HG03342 (cell line): Measurements from ENCODE around the gene ANO2.

Experiments
- ATAC-seq: cut with Tn5 transposase; IDR thresholded peaks from one replicate; pipeline ENCODE4 v1.9.1; 2021; ENCODE audit warnings: mild to moderate bottlenecking, moderate library complexity; ENCODE audit not compliant: unreplicated experiment

The ANO2 gene

GRCh38 chr12:5588591-5588990, 356.5 kb downstream of the ANO2 start:
- no peak for ATAC-seq

- ATAC-seq, result no peak
Observed at GRCh38 chr12:5588176-5588575, 356.9 kb downstream of the ANO2 start.

- no peak for ATAC-seq
Observed at GRCh38 chr12:5587711-5588121, 357.3 kb downstream of the ANO2 start.

GRCh38 chr12:5586201-5586600, 358.9 kb downstream of the ANO2 start:
- ATAC-seq, result no peak

GRCh38 chr12:5585178-5585577, 359.9 kb downstream of the ANO2 start:
- no peak for ATAC-seq

- no peak for ATAC-seq
Observed at GRCh38 chr12:5584412-5585175, 360.5 kb downstream of the ANO2 start.

GRCh38 chr12:5582541-5582940, 362.5 kb downstream of the ANO2 start:
- no peak for ATAC-seq

- ATAC-seq, result no peak
Observed at GRCh38 chr12:5582018-5582417, 363.0 kb downstream of the ANO2 start.

GRCh38 chr12:5581616-5582015, 363.4 kb downstream of the ANO2 start:
- no peak for ATAC-seq

- ATAC-seq, result no peak
Observed at GRCh38 chr12:5581019-5581418, 364.0 kb downstream of the ANO2 start.

- ATAC-seq, result no peak
Observed at GRCh38 chr12:5578775-5579174, 366.3 kb downstream of the ANO2 start.

GRCh38 chr12:5577741-5578140, 367.3 kb downstream of the ANO2 start:
- no peak for ATAC-seq

GRCh38 chr12:5577211-5577612, 367.8 kb downstream of the ANO2 start:
- ATAC-seq, result no peak

GRCh38 chr12:5575987-5576386, 369.1 kb downstream of the ANO2 start:
- no peak for ATAC-seq

- ATAC-seq, result no peak
Observed at GRCh38 chr12:5575232-5575631, 369.8 kb downstream of the ANO2 start.

- no peak for ATAC-seq
Observed at GRCh38 chr12:5573390-5573789, 371.7 kb downstream of the ANO2 start.

GRCh38 chr12:5571115-5571514, 373.9 kb downstream of the ANO2 start:
- ATAC-seq, result no peak

GRCh38 chr12:5570416-5570815, 374.6 kb downstream of the ANO2 start:
- no peak for ATAC-seq

GRCh38 chr12:5568325-5568981, 376.6 kb downstream of the ANO2 start:
- no peak for ATAC-seq

- ATAC-seq, result no peak
Observed at GRCh38 chr12:5567016-5567725, 377.9 kb downstream of the ANO2 start.

GRCh38 chr12:5565933-5566599, 379.0 kb downstream of the ANO2 start:
- no peak for ATAC-seq
